Measurements from ENCODE around the gene PCDHB8. TPM values are rescaled to one million over a fixed set of nuclear protein-coding genes. Genes with fewer than 3 reads are reported as not detected.
"Not testable (repeated sequence)": the region's sequence is repeated elsewhere in the genome, so short reads cannot be mapped to it uniquely, and the experiment has no call there.

The PCDHB8 gene
- total and polyA plus RNA-seq, 2 donors (not counting 3 experiments of a cell fraction or from before 2014, with no cell fraction given) = 0.25 to 0.53 TPM

- no peaks in the 10 kb centered on the region for H3K27me3 ChIP-seq (ENCODE audit: control insufficient read depth in 2 of 2, insufficient read depth in 2 of 2, low read length in 2 of 2)
- intact Hi-C loops (cut with micrococcal nuclease) (no loop called here), dilution Hi-C loops (cut with MboI; ENCODE audit: extremely low pct_ligation_motif_present, low sequenced_read_pairs) (no loop called here)
- no peak within 1 kb of the TSS for H3K9ac ChIP-seq (replicated peaks; ENCODE audit: extremely low read depth, insufficient read depth, low read length)
- no peaks in the 10 kb centered on the region for H3K9me3 ChIP-seq (replicated peaks; ENCODE audit: control insufficient read depth, insufficient read depth, low read length)
- no peaks in the 10 kb centered on the region for H3K79me2 ChIP-seq (ENCODE audit: control insufficient read depth, insufficient read depth, low read length)
- H2AFZ ChIP-seq (ENCODE audit: low read depth, low read length) = no peak within 1 kb of the TSS
- peak within 1 kb of the TSS in 1 of 3 experiments; percentile 32 for H3K4me3 ChIP-seq (replicated peaks in 1 of 3; ENCODE audit: insufficient read depth in 1 of 3, low read depth in 1 of 3, low read length in 3 of 3)
- H3K4me1 ChIP-seq (ENCODE audit: control insufficient read depth, extremely low read depth, insufficient read depth, low read length) = no peaks in the 10 kb centered on the region
- TF ChIP-seq POLR2AphosphoS5 (IDR thresholded peaks at IDR 0.05; ENCODE audit: insufficient read depth, low read depth, low read length) (no peak), JUN (IDR thresholded peaks at IDR 0.05; ENCODE audit: borderline replicate concordance, insufficient read depth, insufficient read length, low read depth) (no peak), MAX (IDR thresholded peaks at IDR 0.05; ENCODE audit: insufficient read depth, insufficient read length) (no peak), CTCF (IDR thresholded peaks at IDR 0.05; ENCODE audit: extremely low read depth in 1 of 2, insufficient read depth in 1 of 2, low read depth in 1 of 2, low read length in 2 of 2) (no peak), MYC (IDR thresholded peaks at IDR 0.05; ENCODE audit: low read depth, low read length) (no peak), POLR2A (IDR thresholded peaks at IDR 0.05; ENCODE audit: low read depth, low read length) (no peak), GATA2 (IDR thresholded peaks at IDR 0.05; ENCODE audit: insufficient read depth, insufficient read length, low read depth, low read length) (no peak), FOS (IDR thresholded peaks at IDR 0.05; ENCODE audit: borderline replicate concordance, insufficient read depth, low read length) (no peak)
- no TSS peak for BruUV-seq (replicated peaks)
- H3K4me2 ChIP-seq (ENCODE audit: insufficient read depth, low read length) = peak within 1 kb of the TSS; percentile 11
- H4K20me1 ChIP-seq (replicated peaks; ENCODE audit: control insufficient read depth, extremely low read depth, insufficient read depth, low read length) = no peaks in the 10 kb centered on the region
- DNase-seq (ENCODE audit: low read depth, low spot score) (peak; percentile 31), FAIRE-seq (no peak)
- ChIA-PET POLR2A (no interaction called here), CTCF (interaction anchor here (0.6 to 3.3 kb wide), 23 partner anchors 11 to 344 kb away, joined by 3 to 48 read pairs (median 4); partner anchors contain the start of genes PCDHB12, PCDHB15, PCDHGA1 and PCDHGA10)
- H3K9me1 ChIP-seq (replicated peaks; ENCODE audit: control insufficient read depth, extremely low read depth, insufficient read depth, low read length) = no peaks in the 10 kb centered on the region
- no peak within 1 kb of the TSS for H3K27ac ChIP-seq (ENCODE audit: insufficient read depth, low read depth, low read length)
- no peaks in the 10 kb centered on the region for H3K36me3 ChIP-seq (ENCODE audit: control insufficient read depth in 2 of 2, extremely low read depth in 1 of 2, insufficient read depth in 2 of 2, low read length in 2 of 2)
Observed at GRCh38 chr5:141223112-141223783, 45.7 kb downstream of the PCDHB8 start, which contains the start of gene PCDHB14. PCDHB14 (plus strand) TSS chr5:141223343; CDS start chr5:141223506, 163 bp downstream.

GRCh38 chr5:141224844-141225243 lies 47.3 kb downstream of the PCDHB8 start:
- H3K9me3 ChIP-seq (replicated peaks; ENCODE audit: control insufficient read depth, insufficient read depth, low read length); H3K36me3 ChIP-seq (ENCODE audit: control insufficient read depth in 2 of 2, extremely low read depth in 1 of 2, insufficient read depth in 2 of 2, low read length in 2 of 2); H3K79me2 ChIP-seq (ENCODE audit: control insufficient read depth, insufficient read depth, low read length); H3K27me3 ChIP-seq (ENCODE audit: control insufficient read depth in 2 of 2, insufficient read depth in 2 of 2, low read length in 2 of 2); FAIRE-seq; H3K9ac ChIP-seq (replicated peaks; ENCODE audit: extremely low read depth, insufficient read depth, low read length); H3K27ac ChIP-seq (ENCODE audit: insufficient read depth, low read depth, low read length); DNase-seq (ENCODE audit: low read depth, low spot score); H3K4me2 ChIP-seq (ENCODE audit: insufficient read depth, low read length); dilution Hi-C loops (cut with MboI; ENCODE audit: extremely low pct_ligation_motif_present, low sequenced_read_pairs); H3K4me1 ChIP-seq (ENCODE audit: control insufficient read depth, extremely low read depth, insufficient read depth, low read length); CTCF ChIA-PET; intact Hi-C loops (cut with micrococcal nuclease); H4K20me1 ChIP-seq (replicated peaks; ENCODE audit: control insufficient read depth, extremely low read depth, insufficient read depth, low read length); H3K4me3 ChIP-seq (replicated peaks in 1 of 3; ENCODE audit: insufficient read depth in 1 of 3, low read depth in 1 of 3, low read length in 3 of 3); POLR2A ChIA-PET; H2AFZ ChIP-seq (ENCODE audit: low read depth, low read length); BruUV-seq (replicated peaks); H3K9me1 ChIP-seq (replicated peaks; ENCODE audit: control insufficient read depth, extremely low read depth, insufficient read depth, low read length): not testable (repeated sequence)

- intact Hi-C loops (cut with micrococcal nuclease) = not testable (repeated sequence)
Observed at GRCh38 chr5:141225421-141225820, 47.8 kb downstream of the PCDHB8 start.

More at GRCh38 chr5:141225421-141225820, 47.8 kb downstream of the PCDHB8 start:
- H3K27me3 ChIP-seq (ENCODE audit: control insufficient read depth in 2 of 2, insufficient read depth in 2 of 2, low read length in 2 of 2); FAIRE-seq; BruUV-seq (replicated peaks); H2AFZ ChIP-seq (ENCODE audit: low read depth, low read length); H3K36me3 ChIP-seq (ENCODE audit: control insufficient read depth in 2 of 2, extremely low read depth in 1 of 2, insufficient read depth in 2 of 2, low read length in 2 of 2); H3K9me1 ChIP-seq (replicated peaks; ENCODE audit: control insufficient read depth, extremely low read depth, insufficient read depth, low read length); H3K4me3 ChIP-seq (replicated peaks in 1 of 3; ENCODE audit: insufficient read depth in 1 of 3, low read depth in 1 of 3, low read length in 3 of 3); H3K9me3 ChIP-seq (replicated peaks; ENCODE audit: control insufficient read depth, insufficient read depth, low read length); dilution Hi-C loops (cut with MboI; ENCODE audit: extremely low pct_ligation_motif_present, low sequenced_read_pairs); H3K4me1 ChIP-seq (ENCODE audit: control insufficient read depth, extremely low read depth, insufficient read depth, low read length); H4K20me1 ChIP-seq (replicated peaks; ENCODE audit: control insufficient read depth, extremely low read depth, insufficient read depth, low read length); DNase-seq (ENCODE audit: low read depth, low spot score); H3K4me2 ChIP-seq (ENCODE audit: insufficient read depth, low read length); POLR2A ChIA-PET; H3K79me2 ChIP-seq (ENCODE audit: control insufficient read depth, insufficient read depth, low read length); H3K9ac ChIP-seq (replicated peaks; ENCODE audit: extremely low read depth, insufficient read depth, low read length); H3K27ac ChIP-seq (ENCODE audit: insufficient read depth, low read depth, low read length): not testable (repeated sequence)
- CTCF ChIA-PET = interaction anchor here (1.3 kb wide), 1 partner anchor 338 kb away, joined by 4 read pairs; no protein-coding TSS in a partner anchor
